MCF 10A (cell line): ENCODE results near the gene CTRL. TPM values are rescaled to one million over a fixed set of nuclear protein-coding genes. Genes with fewer than 3 reads are reported as not detected.
A peak's percentile ranks its signal among the peaks of the same experiment; 100 is the strongest.

Experiments
- BruUV-seq: library from RNA; stranded (reverse); fragments of 400-500 nt; replicated peaks from 2 replicates; lab custom pipeline; 2021; lab: Mats Ljungman, UMichigan
- CTCF ChIA-PET: fragments of 300-600 bp; sonication (Branson Sonifier 250); formaldehyde crosslinking; extraction: SDS; loops from one replicate; lab custom pipeline; 2021; ENCODE audit warnings: antibody characterized with exemption, inconsistent platforms; lab: Yijun Ruan, JAX
- POLR2A ChIA-PET: fragments of 300-600, 350-650 bp; sonication (Branson Sonifier 250); formaldehyde crosslinking; extraction: SDS; loops from one replicate; lab custom pipeline; 2020; ENCODE audit warnings: antibody characterized with exemption, inconsistent platforms; lab: Yijun Ruan, JAX
- DNase-seq: peaks from one replicate; pipeline ENCODE4 v3.0.0-alpha.2; 2018; ENCODE audit not compliant: unreplicated experiment
- H3K27ac Mint-ChIP-seq: one replicate; pipeline ENCODE4 v1.8.0; 2022; ENCODE audit warnings: mild to moderate bottlenecking, low read depth, mixed read lengths; ENCODE audit not compliant: unreplicated experiment
- H3K27me3 Mint-ChIP-seq: one replicate; pipeline ENCODE4 v1.8.0; 2022; ENCODE audit warnings: mixed read lengths; ENCODE audit not compliant: insufficient read depth, unreplicated experiment
- H3K36me3 Mint-ChIP-seq: one replicate; pipeline ENCODE4 v1.8.0; 2022; ENCODE audit warnings: mild to moderate bottlenecking, moderate library complexity, mixed read lengths; ENCODE audit not compliant: insufficient read depth, unreplicated experiment
- H3K4me1 Mint-ChIP-seq: one replicate; pipeline ENCODE4 v1.8.0; 2022; ENCODE audit warnings: mixed read lengths; ENCODE audit not compliant: insufficient read depth, unreplicated experiment
- H3K4me3 Mint-ChIP-seq: one replicate; pipeline ENCODE4 v1.8.0; 2022; ENCODE audit warnings: mild to moderate bottlenecking, moderate library complexity, mixed read lengths; ENCODE audit not compliant: unreplicated experiment
- H3K9me3 Mint-ChIP-seq: one replicate; pipeline ENCODE4 v1.8.0; 2022; ENCODE audit warnings: mixed read lengths; ENCODE audit not compliant: unreplicated experiment
- CTCF ChIP-seq: fragments of 200-600 bp; IDR thresholded peaks from one replicate; pipeline ENCODE4 v1.8.0; 2022; ENCODE audit warnings: antibody characterized with exemption, mild to moderate bottlenecking; ENCODE audit not compliant: unreplicated experiment
- intact Hi-C: fragments of 100-400 bp; cut with micrococcal nuclease; formaldehyde crosslinking; loops from 2 replicates; pipeline ENCODE4 v1.14.1; 2022
- total RNA-seq: library from RNA; stranded (reverse); gene quantifications from 2 replicates; pipeline ENCODE4 v1.2.3, GENCODE V29; 2022

The CTRL gene
- total RNA-seq, 1 experiment from 2014 or later = 1.6 TPM

DNA sequence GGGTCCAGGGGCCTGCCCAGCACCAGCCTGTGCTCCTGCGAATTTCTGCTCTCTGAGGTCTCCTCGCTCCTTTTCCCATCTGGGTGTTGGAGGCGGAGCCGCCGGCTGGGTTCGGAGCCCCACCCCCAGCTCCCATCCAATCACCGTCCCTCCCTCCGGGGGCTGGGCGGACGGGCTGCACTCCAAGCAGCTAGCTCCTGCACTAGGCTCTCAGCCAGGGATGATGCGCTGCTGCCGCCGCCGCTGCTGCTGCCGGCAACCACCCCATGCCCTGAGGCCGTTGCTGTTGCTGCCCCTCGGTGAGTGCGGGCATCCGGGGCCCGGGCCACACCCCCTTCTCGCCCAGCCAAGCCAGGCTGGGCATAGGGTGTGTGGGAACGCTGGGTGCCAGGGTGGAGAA, 47.0 kb downstream of the CTRL start, which contains the start of gene NRN1L:
Gene NRN1L (plus strand): TSS at position 202 of the 400 bp plus-strand sequence. CDS start 19 bp downstream, at position 221.
- no peak for TF ChIP-seq CTCF
- no peaks in the 10 kb centered on the region for H3K9me3 Mint-ChIP-seq
- peak; percentile 91 for DNase-seq
- H3K27ac Mint-ChIP-seq = peak within 1 kb of the TSS; percentile 72
- peaks cover 17% of the 10 kb centered on the region for H3K4me1 Mint-ChIP-seq
- BruUV-seq = no TSS peak
- ChIA-PET CTCF (interaction anchor here (0.7 to 6.4 kb wide), 25 partner anchors 8 to 600 kb away, joined by 3 to 67 read pairs (median 9); partner anchors contain the start of genes EDC4, NUTF2 and PSKH1), POLR2A (interaction anchor here (0.7 to 3.5 kb wide), 8 partner anchors 8 to 1446 kb away, joined by 3 to 18 read pairs (median 6); partner anchors contain the start of genes EDC4, PDF, PSKH1 and PSMB10)
- intact Hi-C loops = loop anchor here (1.0 kb wide), 1 partner anchor 156 kb away; no protein-coding TSS in a partner anchor
- H3K4me3 Mint-ChIP-seq = no peak within 1 kb of the TSS
- H3K36me3 Mint-ChIP-seq = peaks cover 38% of the 10 kb centered on the region
- no peaks in the 10 kb centered on the region for H3K27me3 Mint-ChIP-seq

- CTCF ChIA-PET = interaction anchor here (0.6 to 6.4 kb wide), 34 partner anchors 9 to 731 kb away, joined by 3 to 67 read pairs (median 6); partner anchors contain the start of genes CTRL, EDC4, NUTF2 and PSKH1
- TF ChIP-seq CTCF = peak; percentile 80
- Mint-ChIP-seq H3K4me3 (no peak overlapping the region), H3K9me3 (no peaks in the 10 kb centered on the region), H3K27ac (peak overlapping the region; percentile 72), H3K27me3 (no peaks in the 10 kb centered on the region), H3K36me3 (peaks cover 46% of the 10 kb centered on the region), H3K4me1 (peaks cover 17% of the 10 kb centered on the region)
- DNase-seq = peak; percentile 57
- intact Hi-C loops = loop anchor here (1.0 kb wide), 2 partner anchors 44 to 156 kb away; no protein-coding TSS in a partner anchor
- POLR2A ChIA-PET = interaction anchor here (0.7 to 3.5 kb wide), 6 partner anchors 9 to 81 kb away, joined by 3 to 18 read pairs (median 12); partner anchors contain the start of genes EDC4, PSKH1 and PSMB10
- no TSS peak for BruUV-seq
Observed at GRCh38 chr16:67883872-67884261, 47.8 kb downstream of the CTRL start.

GRCh38 chr16:67883146-67883871, 48.4 kb downstream of the CTRL start:
- no peaks in the 10 kb centered on the region for H3K27me3 Mint-ChIP-seq
- peak overlapping the region; percentile 72 for H3K27ac Mint-ChIP-seq
- BruUV-seq = no TSS peak
- ChIA-PET POLR2A (interaction anchor here (1.6 to 3.5 kb wide), 4 partner anchors 10 to 39 kb away, joined by 4 to 18 read pairs (median 14); partner anchors contain the start of genes EDC4 and PSKH1), CTCF (interaction anchor here (0.6 to 6.4 kb wide), 32 partner anchors 9 to 732 kb away, joined by 3 to 67 read pairs (median 6); partner anchors contain the start of genes CTRL, EDC4, NUTF2 and PSKH1)
- peaks cover 52% of the 10 kb centered on the region for H3K36me3 Mint-ChIP-seq
- no peak overlapping the region for H3K4me3 Mint-ChIP-seq
- H3K9me3 Mint-ChIP-seq = no peaks in the 10 kb centered on the region
- peaks cover 17% of the 10 kb centered on the region for H3K4me1 Mint-ChIP-seq
- no peak for TF ChIP-seq CTCF
- DNase-seq = no peak
- intact Hi-C loops = loop anchor here (1.0 kb wide), 1 partner anchor 45 kb away; no protein-coding TSS in a partner anchor
